OCI-M2 (cell line): ENCODE measurements around the gene NUP88.

Source experiments
- DNase-seq: peaks from one replicate; lab custom pipeline; 2025; ENCODE audit not compliant: unreplicated experiment; lab: John Stamatoyannopoulos, UW

NUP88 gene

DNA sequence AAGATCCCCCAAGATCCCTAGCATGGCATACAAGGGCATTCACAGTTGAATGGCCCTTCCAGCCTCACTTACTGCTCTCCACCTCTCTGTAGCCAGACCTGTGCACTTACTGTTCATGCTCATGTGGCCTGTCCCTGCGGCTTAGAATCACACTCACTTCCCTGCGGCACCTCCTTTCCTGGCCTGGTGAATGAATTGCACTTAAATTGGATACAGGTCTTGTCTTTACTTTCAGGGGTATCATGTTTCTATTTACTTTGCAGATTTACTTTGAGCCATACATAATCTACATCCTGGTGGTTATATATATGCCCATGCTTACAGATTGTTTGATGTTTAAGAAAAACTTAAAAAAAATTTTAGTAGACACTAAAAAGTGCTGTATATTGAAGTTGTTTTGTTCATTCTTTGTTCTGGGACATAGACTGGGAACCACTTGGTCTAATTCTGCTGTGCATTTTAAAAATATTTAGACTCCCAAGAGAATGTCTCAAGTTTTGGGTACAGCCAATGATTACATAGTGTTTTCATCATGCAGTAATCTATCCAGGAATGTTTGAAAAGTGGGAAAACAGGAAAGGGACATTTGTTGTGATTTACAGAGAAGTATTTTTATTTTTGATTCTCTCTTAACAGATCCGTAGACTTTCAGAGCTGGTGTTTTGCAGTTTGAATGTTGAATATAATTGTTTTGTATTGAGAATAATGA, 63.9 kb downstream of the NUP88 start:
- DNase-seq, result no peak

- no peak for DNase-seq
These were observed 64.5 kb downstream of the NUP88 start for GRCh38 chr17:5354886-5355415.

DNA sequence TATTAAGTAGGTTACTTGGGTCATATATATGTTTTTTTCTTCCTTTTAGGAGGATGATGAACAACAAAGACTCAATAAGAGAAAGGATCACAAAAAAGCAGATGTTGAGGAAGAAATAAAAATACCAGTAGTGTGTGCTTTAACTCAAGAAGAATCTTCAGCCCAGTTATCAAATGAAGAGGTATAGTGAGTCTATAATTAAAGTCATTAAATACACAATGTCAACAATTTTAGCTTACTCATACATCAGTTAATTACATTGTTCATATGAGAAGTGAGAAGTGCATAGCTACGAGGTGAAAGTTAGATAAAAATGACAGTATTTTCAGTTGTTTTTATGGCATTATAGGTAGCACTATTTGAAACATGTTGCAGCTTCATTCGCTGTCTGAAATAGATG, 65.2 kb downstream of the NUP88 start:
- DNase-seq, result no peak

DNA sequence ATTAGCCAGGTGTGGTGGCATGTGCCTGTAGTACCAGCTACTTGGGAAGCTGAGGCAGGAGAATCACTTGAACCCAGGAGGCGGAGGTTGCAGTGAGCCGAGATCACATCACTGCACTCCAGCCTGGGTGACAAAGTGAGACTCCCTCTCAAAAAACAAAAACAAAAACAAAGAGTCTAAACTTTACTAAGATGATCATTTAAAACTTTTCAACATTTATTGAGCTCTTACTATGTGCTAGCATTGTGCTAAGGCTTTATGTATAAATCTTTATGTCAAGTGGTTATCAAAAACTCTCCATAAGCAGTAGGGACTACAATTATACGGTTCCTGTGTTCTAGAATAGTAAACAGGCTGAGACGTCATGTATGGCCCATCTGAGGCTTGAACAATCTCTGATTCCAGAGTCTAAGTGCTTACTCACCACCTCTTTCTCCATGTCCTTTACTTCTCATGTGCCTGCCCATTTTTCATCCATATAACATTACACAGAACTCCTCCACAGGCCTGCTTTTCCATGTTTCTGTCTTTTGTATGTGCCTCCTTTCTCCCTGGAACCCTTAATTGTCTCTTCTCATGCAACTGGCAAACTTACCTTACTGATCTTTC, 66.7 kb downstream of the NUP88 start:
- no peak for DNase-seq

GRCh38 chr17:5344914-5345313, 74.5 kb downstream of the NUP88 start:
- DNase-seq, result no peak
